ENCODE data around the gene TULP4.
"Not testable (repeated sequence)": the region's sequence is repeated elsewhere in the genome, so short reads cannot be mapped to it uniquely, and the experiment has no call there.

TULP4 gene

GRCh38 chr6:158329531-158329930 lies 17.3 kb downstream of the TULP4 start:
- no peak for DNase-seq

- DNase-seq, result no peak
These were observed 17.8 kb downstream of the TULP4 start for GRCh38 chr6:158330016-158330415.

GRCh38 chr6:158332237-158332636 lies 20.0 kb downstream of the TULP4 start:
- DNase-seq, result no peak

DNA sequence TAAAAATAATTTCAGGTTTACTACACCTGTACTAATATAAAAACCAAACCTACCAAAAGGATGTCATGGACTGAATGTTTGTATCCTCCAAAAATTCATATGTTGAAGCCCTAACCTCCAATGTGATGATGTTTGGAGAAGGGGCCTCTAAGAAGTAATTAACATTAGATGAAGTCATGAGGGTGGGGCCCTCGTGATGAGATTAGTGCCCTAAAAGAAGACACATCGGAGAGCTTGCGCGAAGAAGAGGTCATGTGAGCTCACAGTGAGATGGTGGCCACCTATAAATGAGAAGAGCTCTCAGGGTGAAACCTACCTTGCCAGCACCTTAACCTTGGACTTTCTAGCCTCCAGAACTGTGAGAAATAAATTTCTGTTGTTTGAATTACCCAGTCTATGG lies 20.8 kb downstream of the TULP4 start:
- no peak for DNase-seq

GRCh38 chr6:158334534-158334933 lies 22.3 kb downstream of the TULP4 start:
- no peak for DNase-seq

- no peak for DNase-seq
These were observed 25.1 kb downstream of the TULP4 start for GRCh38 chr6:158337332-158337731.

GRCh38 chr6:158338311-158339112 lies 26.2 kb downstream of the TULP4 start:
- no peak for DNase-seq

DNA sequence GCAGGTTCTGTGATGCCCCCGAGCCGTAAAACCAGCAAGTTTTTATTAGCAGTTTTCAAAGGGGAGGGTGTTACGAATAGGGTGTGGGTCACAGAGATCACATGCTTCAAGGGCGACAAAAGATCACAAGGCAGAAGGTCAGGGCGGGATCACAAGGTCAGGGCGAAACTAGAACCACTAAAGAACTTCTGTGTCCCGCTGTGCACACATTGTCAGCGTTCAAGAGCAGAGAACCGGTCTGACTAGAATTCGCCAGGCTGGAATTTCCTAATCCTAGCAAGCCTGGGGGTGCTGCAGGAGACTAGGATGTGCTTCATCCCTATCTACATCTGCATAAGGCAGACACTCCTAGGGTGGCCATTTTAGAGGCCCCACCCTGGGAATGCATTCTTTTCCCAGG lies 26.9 kb downstream of the TULP4 start:
- not testable (repeated sequence) for DNase-seq

- no peak for DNase-seq
These were observed 28.0 kb downstream of the TULP4 start for GRCh38 chr6:158340252-158340651.

GRCh38 chr6:158344534-158344933 lies 32.3 kb downstream of the TULP4 start:
- DNase-seq, result no peak

DNA sequence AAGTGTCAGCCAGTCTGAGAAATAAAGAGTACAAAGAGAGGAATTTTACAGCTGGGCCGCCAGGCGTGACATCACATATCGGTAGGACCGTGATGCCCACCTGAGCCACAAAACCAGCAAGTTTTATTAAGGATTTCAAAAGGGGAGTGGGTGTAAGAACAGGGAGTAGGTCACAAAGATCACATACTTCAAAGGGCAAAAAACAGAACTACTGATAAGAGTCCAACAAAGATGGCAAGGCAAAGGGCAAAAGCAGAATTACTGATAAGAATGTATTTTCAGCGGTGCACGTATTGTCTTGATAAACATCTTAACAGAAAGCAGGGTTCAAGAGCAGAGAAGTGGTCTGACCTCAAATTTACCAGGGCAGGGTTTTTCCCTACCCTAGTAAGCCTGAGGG lies 33.2 kb downstream of the TULP4 start:
- not testable (repeated sequence) for DNase-seq

GRCh38 chr6:158347335-158347734 lies 35.1 kb downstream of the TULP4 start:
- DNase-seq, result no peak

GRCh38 chr6:158348737-158349504 lies 36.7 kb downstream of the TULP4 start:
- not testable (repeated sequence) for DNase-seq

DNA sequence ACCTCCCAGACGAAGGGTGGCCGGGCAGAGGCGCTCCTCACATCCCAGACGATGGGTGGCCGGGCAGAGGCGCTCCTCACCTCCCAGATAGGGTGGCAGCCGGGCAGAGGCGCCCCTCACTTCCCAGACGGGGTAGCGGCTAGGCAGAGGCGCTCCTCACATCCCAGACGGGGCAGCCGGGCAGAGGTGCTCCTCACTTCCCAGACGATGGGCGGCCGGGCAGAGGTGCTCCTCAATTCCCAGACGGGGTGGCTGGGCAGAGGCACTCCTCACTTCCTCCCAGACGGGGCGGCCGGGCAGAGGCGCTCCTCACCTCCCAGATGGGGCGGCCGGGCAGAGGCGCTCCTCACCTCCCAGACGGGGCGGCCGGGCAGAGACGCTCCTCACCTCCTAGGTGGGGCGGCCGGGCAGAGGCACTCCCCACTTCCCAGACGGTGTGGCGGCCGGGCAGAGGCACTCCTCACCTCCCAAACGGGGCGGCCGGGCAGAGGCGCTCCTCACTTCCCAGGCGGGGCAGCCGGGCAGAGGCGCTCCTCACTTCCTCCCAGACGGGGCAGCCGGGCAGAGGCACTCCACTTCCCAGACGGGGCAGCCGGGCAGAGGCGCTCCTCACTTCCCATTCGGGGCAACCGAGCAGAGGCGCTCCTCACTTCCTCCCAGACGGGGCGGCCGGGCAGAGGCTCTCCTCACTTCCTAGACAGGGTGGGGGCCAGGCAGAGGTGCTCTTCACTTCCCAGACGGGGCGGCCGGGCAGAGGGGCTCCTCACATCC lies 37.4 kb downstream of the TULP4 start:
- not testable (repeated sequence) for DNase-seq

DNA sequence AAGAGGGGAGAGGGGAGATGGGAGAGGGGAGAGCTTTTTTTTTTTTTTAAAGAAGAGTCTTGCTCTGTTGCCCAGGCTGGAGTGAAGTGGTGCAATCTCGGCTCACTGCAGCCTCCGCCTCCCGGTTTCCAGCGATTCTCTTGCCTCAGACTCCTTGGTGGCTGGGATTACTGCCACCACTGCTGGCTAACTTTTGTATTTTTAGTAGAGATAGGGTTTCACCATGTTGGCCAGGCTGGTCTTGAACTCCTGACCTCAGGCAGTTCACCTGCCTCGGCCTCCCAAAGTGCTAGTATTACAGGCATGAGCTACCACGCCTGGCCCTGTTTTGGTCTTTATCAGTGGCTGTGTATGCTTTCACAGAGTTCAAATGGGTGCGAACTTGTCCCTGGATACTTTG lies 38.5 kb downstream of the TULP4 start:
- DNase-seq, result not testable (repeated sequence)

DNA sequence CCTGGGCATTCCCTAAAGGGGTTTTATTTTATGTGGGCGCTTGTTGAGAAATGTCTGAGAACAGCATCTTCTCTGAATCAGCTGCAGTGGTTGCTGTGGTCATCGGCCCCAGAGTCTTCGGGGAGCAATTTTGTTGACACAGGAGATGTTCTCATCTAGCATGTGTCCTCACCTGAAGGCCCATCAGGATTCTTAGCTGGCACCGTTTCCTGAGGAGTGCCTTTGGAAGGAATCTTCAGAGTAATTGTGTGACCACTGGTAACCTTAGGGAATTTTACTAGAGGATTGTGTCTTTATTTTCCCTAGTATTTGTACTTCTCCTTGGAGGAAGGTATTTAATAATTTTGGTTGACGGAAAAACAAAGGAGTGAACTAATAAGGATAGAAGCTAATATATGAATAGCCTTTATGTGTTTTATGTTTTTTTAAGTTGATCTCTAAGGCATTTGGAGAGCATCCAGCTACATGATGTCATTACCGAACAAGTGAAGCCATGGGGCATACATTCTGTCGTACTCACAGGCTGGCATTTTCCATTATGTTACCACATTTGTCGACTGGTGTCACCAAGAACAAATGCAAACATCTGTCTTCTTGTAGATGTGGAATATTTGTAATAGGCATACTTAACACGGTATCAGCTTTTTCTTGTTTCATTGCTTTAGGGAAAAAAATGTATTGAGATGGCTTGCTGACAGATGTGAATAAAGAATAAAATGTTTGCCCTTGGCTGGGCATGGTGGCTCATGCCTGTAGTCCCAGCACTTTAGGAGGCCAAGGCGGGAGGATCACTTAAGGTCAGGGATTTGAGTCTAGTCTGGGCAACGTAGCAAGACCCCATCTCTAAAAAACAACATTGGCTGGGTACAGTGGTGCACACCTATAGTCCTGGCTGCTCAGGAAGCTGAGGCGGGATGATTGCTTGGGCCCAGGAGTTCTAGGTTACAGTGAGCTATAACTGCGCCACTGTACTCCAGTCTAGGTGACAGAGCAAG lies 41.9 kb downstream of the TULP4 start:
- DNase-seq, result no peak

GRCh38 chr6:158356586-158357546 lies 44.6 kb downstream of the TULP4 start:
- DNase-seq, result no peak

GRCh38 chr6:158357570-158358216 lies 45.4 kb downstream of the TULP4 start:
- no peak for DNase-seq

DNA sequence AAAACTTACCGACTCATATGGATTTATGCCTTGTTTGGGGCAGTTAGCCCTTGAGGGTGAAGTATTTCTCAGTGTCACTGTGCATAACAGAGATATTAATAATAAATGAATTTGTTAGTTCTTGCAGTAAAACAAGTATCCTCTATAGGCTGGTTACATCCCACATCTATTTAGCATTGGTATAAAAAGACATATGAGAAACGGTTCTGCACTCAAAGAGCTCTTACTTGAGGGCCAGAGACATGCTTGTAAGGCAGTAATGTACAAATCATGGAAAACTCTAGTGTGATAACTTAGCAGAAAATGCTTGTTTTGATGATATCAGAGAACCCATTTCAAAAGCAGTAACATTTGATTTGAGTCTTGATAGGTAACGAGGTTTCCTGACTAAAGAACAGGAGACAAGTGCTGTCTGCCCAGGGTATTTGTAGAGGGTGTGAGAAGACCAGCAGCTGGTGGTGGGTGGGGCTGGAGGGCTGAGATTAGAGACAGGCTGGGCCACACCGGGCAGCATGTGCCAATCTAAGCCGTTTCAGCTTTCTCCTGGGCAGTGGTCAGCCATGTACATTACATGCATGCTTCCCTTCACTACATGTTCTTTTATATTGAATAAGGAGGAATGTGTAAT lies 46.3 kb downstream of the TULP4 start:
- no peak for DNase-seq

DNA sequence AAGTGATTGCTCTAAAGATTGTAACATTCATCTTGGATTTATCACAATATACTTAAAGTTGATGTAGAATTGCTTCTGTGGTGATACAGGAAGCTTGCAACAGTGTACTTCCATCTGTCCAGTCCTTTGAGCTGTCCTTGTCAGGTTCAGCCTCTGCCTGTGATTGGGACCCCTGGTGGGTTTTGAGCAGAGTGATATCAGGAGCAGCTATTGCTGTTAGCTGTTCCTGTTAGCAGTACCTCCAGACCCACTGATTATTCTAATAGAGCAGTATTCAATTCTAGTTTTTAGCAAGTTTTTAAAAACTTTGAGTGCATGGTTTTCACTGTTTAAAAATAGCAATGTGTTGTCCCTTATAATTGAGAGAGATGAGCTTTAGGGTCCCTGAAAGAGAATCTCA lies 48.8 kb downstream of the TULP4 start:
- no peak for DNase-seq
